HCT116 (cell line): ENCODE results near the gene CAND2. TPM values are rescaled to one million over a fixed set of nuclear protein-coding genes. Genes with fewer than 3 reads are reported as not detected.
A peak's percentile ranks its signal among the peaks of the same experiment; 100 is the strongest.

Source experiments
- ATAC-seq: fragments of 200-7000 bp; cut with Tn5 transposase; 2 replicates; pipeline ENCODE4 v1.9.1; 2020; ENCODE audit warnings: mild to moderate bottlenecking, moderate library complexity
- BruUV-seq: library from RNA; stranded (reverse); fragments of 400-500 nt; replicated peaks from 2 replicates; lab custom pipeline; 2021; lab: Mats Ljungman, UMichigan
- CTCF ChIA-PET: fragments of 300-600 bp; sonication (Branson Sonifier 250); formaldehyde crosslinking; loops from one replicate; lab custom pipeline; 2021; ENCODE audit warnings: antibody characterized with exemption; lab: Charles Lee
- POLR2A ChIA-PET: fragments of 300-600, 350-600 bp; sonication (Branson Sonifier 250); formaldehyde crosslinking; loops from one replicate; lab custom pipeline; 2021; ENCODE audit warnings: antibody characterized with exemption; lab: Charles Lee
- RAD21 ChIA-PET, 2 experiments: fragments of 300-600 bp; sonication (Branson Sonifier 250); formaldehyde crosslinking; loops; one replicate each; lab custom pipeline; 2023; ENCODE audit warnings: low total read pairs in 2 of 2; ENCODE audit not compliant: uncharacterized antibody in 2 of 2, unreplicated experiment in 2 of 2, low non-redundant PET in 1 of 2; lab: Charles Lee
- DNase-seq: peaks from one replicate; pipeline ENCODE4 v3.0.0-alpha.2; 2010; ENCODE audit warnings: low read depth, low spot score
- H2AFZ ChIP-seq: fragments of 200-600 bp; shearing (Covaris generic), sonication (generic); 2 replicates; pipeline ENCODE4 v1.6.1; 2017; ENCODE audit warnings: low read depth, mixed run types, mixed read lengths, antibody characterized with exemption, low read length; ENCODE audit not compliant: poor library complexity, severe bottlenecking
- H3K27ac ChIP-seq: 2 replicates; pipeline ENCODE4 v1.5.1; 2012; ENCODE audit warnings: low read depth, low read length
- H3K27me3 ChIP-seq: fragments of 200-600 bp; sonication (generic); 2 replicates; pipeline ENCODE4 v1.6.1; 2016; ENCODE audit warnings: mixed run types, low read length, mixed read lengths; ENCODE audit not compliant: insufficient read depth
- H3K36me3 ChIP-seq, 2 experiments: fragments of 200-500 bp in 1 of 2; fragments of 200-600 bp in 1 of 2; sonication (Bioruptor generic) in 1 of 2; sonication (generic) in 1 of 2; 2 replicates each; pipeline versions ENCODE4 v1.5.1 to v1.6.1; 2014 to 2016; ENCODE audit warnings: low read length in 2 of 2, inconsistent platforms in 1 of 2, mixed read lengths in 1 of 2, mixed run types in 1 of 2; ENCODE audit not compliant: insufficient read depth in 2 of 2, control insufficient read depth in 1 of 2
- H3K4me1 ChIP-seq, 2 experiments: fragments of 200-600 bp in 1 of 2; sonication (generic) in 1 of 2; 2 replicates each; pipeline versions ENCODE4 v1.5.1 to v1.6.1; 2012 to 2017; ENCODE audit warnings: low read length in 2 of 2, inconsistent platforms in 1 of 2, mild to moderate bottlenecking in 1 of 2, mixed read lengths in 1 of 2, mixed run types in 1 of 2, moderate library complexity in 1 of 2; ENCODE audit not compliant: insufficient read depth in 2 of 2, control insufficient read depth in 1 of 2
- H3K4me2 ChIP-seq: fragments of 200-600 bp; sonication (generic); 2 replicates; pipeline ENCODE4 v1.6.1; 2017; ENCODE audit warnings: mixed run types, low read length, mixed read lengths
- H3K4me3 ChIP-seq, 2 experiments: fragments of 200-600 bp in 1 of 2; sonication (generic) in 1 of 2; replicated peaks in 1 of 2; 2 replicates each; pipeline ENCODE4 v1.5.1; 2011 to 2016; ENCODE audit warnings: low read length in 2 of 2, control low read depth in 1 of 2, low read depth in 1 of 2, mild to moderate bottlenecking in 1 of 2, mixed read lengths in 1 of 2, mixed run types in 1 of 2
- H3K79me2 ChIP-seq: fragments of 200-600 bp; sonication (generic); 2 replicates; pipeline ENCODE4 v1.6.1; 2017; ENCODE audit warnings: mild to moderate bottlenecking, mixed run types, low read length, moderate library complexity, mixed read lengths; ENCODE audit not compliant: insufficient read depth
- H3K9ac ChIP-seq: fragments of 200-600 bp; sonication (generic); 2 replicates; pipeline ENCODE4 v1.6.1; 2016; ENCODE audit warnings: low read length, mixed read lengths
- H3K9me2 ChIP-seq: fragments of 200-600 bp; sonication (generic), shearing (Covaris generic); 2 replicates; pipeline ENCODE4 v1.6.1; 2017; ENCODE audit warnings: mixed run types, mild to moderate bottlenecking, moderate library complexity; ENCODE audit not compliant: insufficient read depth
- H3K9me3 ChIP-seq, 2 experiments: fragments of 200-500 bp in 1 of 2; fragments of 200-600 bp in 1 of 2; sonication (Bioruptor generic) in 1 of 2; sonication (generic) in 1 of 2; 2 replicates each; pipeline ENCODE4 v1.6.1; 2014 to 2017; ENCODE audit warnings: low read length in 2 of 2, mixed read lengths in 2 of 2, inconsistent platforms in 1 of 2, low read depth in 1 of 2, mild to moderate bottlenecking in 1 of 2, mixed run types in 1 of 2, moderate library complexity in 1 of 2; ENCODE audit not compliant: control insufficient read depth in 1 of 2, insufficient read depth in 1 of 2
- H4K20me1 ChIP-seq: fragments of 200-600 bp; sonication (generic), shearing (Covaris generic); 2 replicates; pipeline ENCODE4 v1.6.1; 2017; ENCODE audit warnings: mixed run types, mild to moderate bottlenecking, moderate library complexity; ENCODE audit not compliant: insufficient read depth
- CEBPB ChIP-seq: IDR thresholded peaks from 2 replicates; pipeline ENCODE4 v1.6.1; 2012; ENCODE audit warnings: low read depth
- RAD21 ChIP-seq: IDR thresholded peaks from 2 replicates; pipeline ENCODE4 v1.6.1; 2012; ENCODE audit warnings: low read depth, mild to moderate bottlenecking
- SP1 ChIP-seq: IDR thresholded peaks from 2 replicates; pipeline ENCODE4 v1.6.1; 2012; ENCODE audit warnings: low read depth
- TCF7L2 ChIP-seq: IDR thresholded peaks from 2 replicates; pipeline ENCODE4 v1.7.0; 2011; ENCODE audit warnings: borderline replicate concordance, inconsistent platforms; ENCODE audit not compliant: insufficient read depth, insufficient read length; ENCODE audit errors: extremely low read depth
- YY1 ChIP-seq: IDR thresholded peaks from 2 replicates; pipeline ENCODE4 v1.6.1; 2011; ENCODE audit warnings: low read length, low read depth, moderate library complexity, mild to moderate bottlenecking; ENCODE audit not compliant: insufficient replicate concordance; ENCODE audit errors: extremely low read depth
- intact Hi-C: fragments of 100-400 bp; cut with micrococcal nuclease; formaldehyde crosslinking; loops from 2 replicates; pipeline ENCODE4 v1.10.0; 2022
- total RNA-seq: library from RNA; stranded (reverse); gene quantifications from one replicate; pipeline ENCODE4 v1.2.1, GENCODE V29; 2021; ENCODE audit not compliant: unreplicated experiment
- TF ChIP-seq, protein P1 (sequence below), 3 experiments: fragments of 200-600 bp in 1 of 3; sonication (generic) in 1 of 3; IDR thresholded peaks in 2 of 3; conservative IDR thresholded peaks in 1 of 3; 2 replicates each; pipeline ENCODE4 v1.5.1; 2012 to 2017; ENCODE audit warnings: low read depth in 2 of 3, low read length in 2 of 3, antibody characterized with exemption in 1 of 3, borderline replicate concordance in 1 of 3, control low read depth in 1 of 3, mild to moderate bottlenecking in 1 of 3, mixed read lengths in 1 of 3, mixed run types in 1 of 3, moderate library complexity in 1 of 3; ENCODE audit not compliant: insufficient read depth in 1 of 3

Gene CAND2
- total RNA-seq, 1 experiment from 2014 or later = not detected

GRCh38 chr3:12868039-12869034 is 71.9 kb downstream of the CAND2 start:
- BruUV-seq = no TSS peak
- Histone ChIP-seq H3K9me3 (no peaks in the 10 kb centered on the region), H3K4me3 (no peak overlapping the region), H3K4me1 (peaks cover 10% of the 10 kb centered on the region in 2 experiments; a peak in 3 of 4 replicates), H3K9ac (no peak overlapping the region), H4K20me1 (no peaks in the 10 kb centered on the region), H3K79me2 (no peaks in the 10 kb centered on the region), H3K36me3 (no peaks in the 10 kb centered on the region), H3K27ac (no peak overlapping the region; the same call in 1 of the 2 replicates), H3K27me3 (no peaks in the 10 kb centered on the region), H3K4me2 (peak overlapping the region; percentile 55), H2AFZ (peak overlapping the region; percentile 85), H3K9me2 (no peaks in the 10 kb centered on the region)
- ATAC-seq = peak; percentile 90
- ChIA-PET CTCF (interaction anchor here (0.8 to 3.3 kb wide), 8 partner anchors 12 to 127 kb away, joined by 3 to 12 read pairs (median 4); partner anchors contain the start of gene RPL32), POLR2A (interaction anchor here (1.4 kb wide), 1 partner anchor 27 kb away, joined by 4 read pairs; the partner anchor contains the start of gene RPL32), RAD21 (interaction anchor here in 1 of 2 experiments (0.6 kb wide), 1 partner anchor 1437 kb away, joined by 3 read pairs; no protein-coding TSS in a partner anchor)
- TF ChIP-seq YY1 (peak; percentile 56), RAD21 (peak; percentile 94), TCF7L2 (peak; percentile 72), CEBPB (no peak), SP1 (no peak)
- TF ChIP-seq, protein P1, sequence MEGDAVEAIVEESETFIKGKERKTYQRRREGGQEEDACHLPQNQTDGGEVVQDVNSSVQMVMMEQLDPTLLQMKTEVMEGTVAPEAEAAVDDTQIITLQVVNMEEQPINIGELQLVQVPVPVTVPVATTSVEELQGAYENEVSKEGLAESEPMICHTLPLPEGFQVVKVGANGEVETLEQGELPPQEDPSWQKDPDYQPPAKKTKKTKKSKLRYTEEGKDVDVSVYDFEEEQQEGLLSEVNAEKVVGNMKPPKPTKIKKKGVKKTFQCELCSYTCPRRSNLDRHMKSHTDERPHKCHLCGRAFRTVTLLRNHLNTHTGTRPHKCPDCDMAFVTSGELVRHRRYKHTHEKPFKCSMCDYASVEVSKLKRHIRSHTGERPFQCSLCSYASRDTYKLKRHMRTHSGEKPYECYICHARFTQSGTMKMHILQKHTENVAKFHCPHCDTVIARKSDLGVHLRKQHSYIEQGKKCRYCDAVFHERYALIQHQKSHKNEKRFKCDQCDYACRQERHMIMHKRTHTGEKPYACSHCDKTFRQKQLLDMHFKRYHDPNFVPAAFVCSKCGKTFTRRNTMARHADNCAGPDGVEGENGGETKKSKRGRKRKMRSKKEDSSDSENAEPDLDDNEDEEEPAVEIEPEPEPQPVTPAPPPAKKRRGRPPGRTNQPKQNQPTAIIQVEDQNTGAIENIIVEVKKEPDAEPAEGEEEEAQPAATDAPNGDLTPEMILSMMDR (IDR thresholded peaks at IDR 0.05 in 2 of 3, conservative IDR thresholded peaks at IDR 0.05 in 1 of 3; ENCODE audit: borderline replicate concordance in 1 of 3, insufficient read depth in 1 of 3, low read depth in 2 of 3, low read length in 2 of 3) = peak; percentile 83 to 90 (median 87)
- intact Hi-C loops = loop anchor here (1.0 to 2.0 kb wide), 3 partner anchors 24 to 126 kb away; no protein-coding TSS in a partner anchor
- DNase-seq = peak; percentile 75
